Left renal pelvis (tissue), 4 donors: ENCODE measurements around the gene HTATIP2. TPM values are rescaled to one million over a fixed set of nuclear protein-coding genes. Genes with fewer than 3 reads are reported as not detected.

ENCODE experiments used
- polyA plus RNA-seq, 4 donors: library from polyadenylated mRNA; unstranded; fragments of 120-200 nt; gene quantifications; one replicate each; pipeline ENCODE4 v1.2.1, GENCODE V29; 2013; ENCODE audit not compliant: insufficient read length in 4 of 4

Gene HTATIP2
- polyA plus RNA-seq, 4 donors = 2.0 to 6.3 (median 4.3) TPM

Other genes starting within 250 kb of the HTATIP2 start
- not detected for gene DBX1, start 203.2 kb upstream of the HTATIP2 start, polyA plus RNA-seq
- 10 to 100 TPM; 16.4 to 19.2 (median 18.2) TPM for gene PRMT3, start 24.0 kb downstream of the HTATIP2 start, polyA plus RNA-seq
- under 1 TPM in 3 of 4 donors, not detected in 1; 0.13 to 0.21 (median 0.14) TPM for gene SLC6A5, start 235.9 kb downstream of the HTATIP2 start, polyA plus RNA-seq